Skin of body (tissue), 2 donors: Measurements from ENCODE around the gene ZNF786. TPM values are rescaled to one million over a fixed set of nuclear protein-coding genes. Genes with fewer than 3 reads are reported as not detected.
"Not testable (repeated sequence)": the region's sequence is repeated elsewhere in the genome, so short reads cannot be mapped to it uniquely, and the experiment has no call there.

Experiments used
- DNase-seq: peaks from one replicate; lab custom pipeline; 2025; lab: John Stamatoyannopoulos, UW
- total RNA-seq: library from RNA; depleted of rRNA; stranded (reverse); fragments of >200 nt; gene quantifications from one replicate; pipeline ENCODE4 v1.2.3, GENCODE V29; 2014

ZNF786 gene
- total RNA-seq, 1 donor from 2014 or later: 6.6 TPM

DNA sequence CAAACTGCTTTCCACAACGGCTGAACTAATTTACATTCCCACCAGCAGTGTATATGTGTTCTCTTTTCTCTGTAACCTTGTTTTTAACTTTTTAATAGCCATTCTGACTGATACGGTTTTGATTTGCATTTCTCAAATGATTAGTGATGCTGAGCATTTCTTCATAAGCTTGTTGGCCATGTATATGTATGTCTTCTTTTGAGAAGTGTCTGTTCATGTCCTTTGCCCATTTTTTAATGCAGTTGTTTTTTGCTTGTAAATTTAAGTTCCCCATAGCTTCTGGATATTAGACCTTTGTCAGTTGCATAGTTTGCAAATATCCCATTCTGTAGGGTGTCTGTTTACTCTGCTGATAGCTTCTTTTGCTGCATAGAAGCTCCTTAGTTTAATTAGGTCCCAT lies 6.1 kb downstream of the ZNF786 start:
- no peak for DNase-seq

DNA sequence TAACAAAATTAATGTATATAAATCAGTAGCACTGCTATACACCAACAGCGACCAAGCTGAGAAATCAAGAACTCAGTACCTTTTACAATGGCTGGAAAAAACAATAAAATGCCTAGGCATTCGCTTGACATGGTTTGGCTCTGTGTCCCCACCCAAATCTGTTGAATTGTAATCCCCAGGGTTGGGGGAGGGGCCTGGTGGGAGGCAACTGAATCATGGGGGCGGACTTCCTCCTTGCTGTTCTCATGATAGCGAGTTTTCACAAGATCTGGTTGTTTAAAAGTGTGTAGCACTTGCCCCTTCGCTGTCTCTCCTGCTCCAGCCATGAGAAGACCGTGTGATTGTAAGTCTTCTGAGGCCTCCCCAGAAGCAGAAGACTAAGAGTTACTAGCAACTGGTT lies 8.6 kb downstream of the ZNF786 start:
- no peak for DNase-seq

DNA sequence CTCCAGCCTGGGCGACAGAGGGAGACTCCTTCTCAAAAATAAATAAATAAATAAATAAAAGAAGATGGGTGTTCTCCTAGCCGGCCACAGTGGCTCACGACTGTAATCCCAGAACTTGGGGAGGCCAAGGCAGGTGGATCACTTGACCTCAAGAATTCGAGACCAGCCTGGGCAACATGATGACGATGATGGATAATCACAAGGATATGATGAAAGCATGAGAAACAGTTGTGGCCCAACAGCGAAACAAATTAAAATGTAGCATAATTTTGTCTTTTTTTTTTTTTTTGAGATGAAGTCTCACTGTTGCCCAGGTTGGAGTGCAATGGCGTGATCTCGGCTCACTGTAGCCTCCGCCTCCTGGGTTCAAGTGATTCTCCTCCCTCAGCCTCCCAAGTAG lies 12.9 kb downstream of the ZNF786 start:
- no peak for DNase-seq

DNA sequence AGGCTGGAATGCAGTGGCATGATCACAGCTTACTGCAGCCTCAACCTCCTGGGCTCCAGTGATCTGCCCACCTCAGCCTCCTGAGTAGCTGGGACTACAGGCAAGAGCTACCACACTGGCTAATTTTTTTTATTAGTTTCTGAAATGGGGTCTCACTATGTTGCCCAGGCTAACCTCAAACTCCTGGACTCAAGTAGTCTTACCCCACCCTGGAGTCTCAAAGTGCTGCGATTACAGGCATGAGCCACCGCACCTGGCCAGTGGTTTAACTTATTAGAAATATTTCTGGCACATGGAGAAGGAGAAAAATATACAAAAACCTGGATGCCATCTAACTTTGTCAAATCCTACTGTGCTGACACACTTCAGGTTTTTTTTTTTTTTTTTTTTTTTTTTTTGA lies 15.2 kb downstream of the ZNF786 start:
- DNase-seq: no peak

DNA sequence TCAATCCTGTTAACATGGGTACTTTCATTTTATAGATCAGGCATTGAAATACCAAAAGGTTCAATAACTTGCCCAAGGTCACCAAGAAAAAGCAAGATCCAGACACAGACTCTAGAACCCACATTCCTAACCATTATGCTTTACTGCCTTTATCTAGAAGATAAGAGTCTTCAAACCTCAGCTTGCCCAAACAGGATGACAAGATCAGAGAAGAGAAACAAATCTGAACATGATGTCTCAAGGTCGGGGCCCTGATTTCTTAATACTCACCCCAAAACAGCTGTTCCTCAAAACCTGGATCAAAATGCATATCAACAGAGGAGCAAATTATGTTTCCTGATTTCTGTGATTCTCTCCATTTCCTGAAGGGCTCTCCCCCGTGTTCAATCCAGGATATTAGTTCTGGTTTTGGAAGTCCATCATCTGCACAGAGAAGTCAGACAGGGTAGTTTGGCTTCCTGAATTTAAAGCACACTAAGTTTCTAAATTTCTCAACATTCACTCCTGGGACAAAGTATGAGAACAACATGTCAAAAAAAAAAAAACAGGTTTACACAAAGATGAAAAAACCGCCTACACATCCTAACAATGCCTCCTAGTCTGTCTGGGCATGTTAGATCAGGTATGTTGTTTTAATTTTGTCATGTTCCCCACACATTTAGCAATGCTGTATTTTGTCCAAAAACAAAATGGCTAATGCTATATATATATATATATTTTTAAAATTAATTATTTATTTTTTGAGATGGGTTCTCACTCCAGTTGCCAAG lies 16.2 kb downstream of the ZNF786 start:
- no peak for DNase-seq

DNA sequence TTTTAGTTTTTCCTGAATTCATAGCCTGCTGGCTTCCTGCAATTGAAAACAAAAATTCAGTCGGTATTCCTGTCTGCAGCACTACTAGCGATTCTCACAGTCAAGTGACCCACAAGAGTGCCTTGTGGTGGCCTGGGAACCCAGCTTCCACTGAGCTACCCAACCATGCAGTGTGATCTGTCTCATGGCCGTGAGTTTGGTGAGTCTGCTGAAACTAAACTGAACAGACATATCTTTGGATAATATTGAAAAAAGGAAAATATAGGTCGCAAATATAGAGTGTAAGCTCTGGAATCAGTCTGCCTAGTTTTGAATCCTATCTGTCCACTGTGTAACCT lies 18.1 kb downstream of the ZNF786 start:
- DNase-seq: no peak

DNA sequence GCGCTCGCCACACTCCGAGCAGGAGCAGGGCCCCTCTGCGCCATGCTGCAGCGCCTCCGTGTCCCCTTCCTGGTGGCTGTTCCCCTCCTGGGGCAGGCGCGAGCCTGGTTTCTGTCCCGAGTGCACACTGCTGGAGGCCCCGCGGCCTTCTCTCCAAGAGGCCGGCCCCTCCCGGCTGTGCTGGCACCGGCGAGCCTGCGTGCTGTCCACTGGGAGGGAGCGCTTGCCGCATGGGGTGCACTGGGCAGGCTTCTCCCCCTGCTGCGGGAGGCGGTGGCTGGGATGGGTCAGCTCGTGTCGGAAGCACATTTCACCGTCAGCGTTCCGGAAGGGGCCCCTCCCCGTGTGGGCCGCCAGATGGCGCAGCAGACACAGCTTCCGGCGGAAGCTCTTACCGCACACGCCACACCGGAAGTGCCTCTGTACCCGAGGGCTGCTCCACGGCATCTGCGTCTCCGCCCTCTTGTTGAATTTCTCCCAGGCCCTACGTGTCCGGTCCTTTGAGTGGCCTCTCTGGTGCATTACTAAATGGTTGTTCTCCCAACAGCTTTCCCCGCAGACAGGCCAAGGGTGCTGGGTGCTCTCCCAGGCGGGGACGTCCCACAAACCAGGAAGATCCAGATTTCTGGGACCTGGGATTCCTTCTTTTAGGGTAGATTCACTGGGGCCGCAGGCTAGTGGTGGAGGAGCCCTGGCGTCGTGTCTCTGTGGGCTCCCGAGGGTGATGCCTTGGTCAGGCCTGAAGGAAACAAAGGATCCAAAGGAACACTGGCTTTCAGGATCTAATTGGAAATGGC lies 18.7 kb downstream of the ZNF786 start:
- DNase-seq: no peak

DNA sequence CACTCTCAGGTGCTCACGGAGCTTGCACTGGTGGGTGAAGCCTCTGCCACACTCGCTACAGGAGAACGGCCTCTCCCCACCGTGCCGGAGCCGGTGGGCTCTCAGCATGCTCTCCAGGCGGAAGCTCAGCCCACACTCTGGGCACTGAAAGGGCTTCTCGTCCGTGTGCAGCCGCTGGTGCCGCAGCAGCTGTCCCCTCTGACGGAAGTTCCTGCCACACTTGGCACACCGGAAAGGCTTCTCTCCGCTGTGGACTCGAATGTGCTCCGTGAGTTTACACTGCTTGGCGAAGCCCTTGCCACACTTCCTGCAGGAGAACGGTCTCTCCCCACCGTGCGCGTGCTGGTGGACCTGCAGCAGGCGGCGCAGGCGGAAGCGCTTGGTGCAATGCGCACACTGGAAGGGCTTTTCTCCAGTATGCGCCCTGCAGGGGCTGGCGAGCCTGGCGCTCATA lies 19.3 kb downstream of the ZNF786 start:
- DNase-seq: no peak

DNA sequence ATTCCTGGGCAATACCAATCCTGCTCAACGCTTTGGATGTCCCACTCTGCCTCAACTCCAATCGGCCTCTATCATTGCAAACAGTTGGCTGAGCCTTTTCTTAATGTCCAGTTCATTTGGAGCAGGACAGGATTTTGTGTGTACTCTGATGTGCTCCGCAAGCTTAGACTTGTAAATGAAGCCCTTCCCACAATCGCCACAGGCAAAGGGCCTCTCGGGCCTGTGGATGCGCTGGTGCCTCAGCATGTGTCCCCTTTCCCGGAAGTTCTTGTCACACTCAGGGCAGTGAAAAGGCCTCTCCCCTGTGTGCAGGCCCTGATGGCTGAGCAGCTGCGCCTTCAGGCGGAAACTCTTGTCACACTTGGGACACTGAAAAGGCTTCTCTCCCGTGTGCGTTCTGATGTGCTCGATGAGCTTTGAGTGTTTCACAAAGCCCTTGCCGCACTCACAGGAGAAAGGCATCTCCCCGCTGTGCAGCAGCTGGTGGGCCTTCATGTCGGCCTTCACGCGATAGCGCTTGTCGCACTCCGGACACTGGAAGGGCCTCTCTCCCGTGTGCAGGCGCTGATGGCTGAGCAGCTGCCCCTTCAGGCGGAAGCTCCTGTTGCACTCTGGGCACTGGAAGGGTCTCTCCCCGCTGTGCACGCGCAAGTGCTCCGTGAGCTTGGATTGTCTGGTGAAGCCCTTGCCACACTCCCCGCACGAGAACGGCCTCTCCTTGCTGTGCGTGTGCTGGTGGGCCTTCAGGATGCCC lies 20.0 kb downstream of the ZNF786 start:
- DNase-seq: no peak

DNA sequence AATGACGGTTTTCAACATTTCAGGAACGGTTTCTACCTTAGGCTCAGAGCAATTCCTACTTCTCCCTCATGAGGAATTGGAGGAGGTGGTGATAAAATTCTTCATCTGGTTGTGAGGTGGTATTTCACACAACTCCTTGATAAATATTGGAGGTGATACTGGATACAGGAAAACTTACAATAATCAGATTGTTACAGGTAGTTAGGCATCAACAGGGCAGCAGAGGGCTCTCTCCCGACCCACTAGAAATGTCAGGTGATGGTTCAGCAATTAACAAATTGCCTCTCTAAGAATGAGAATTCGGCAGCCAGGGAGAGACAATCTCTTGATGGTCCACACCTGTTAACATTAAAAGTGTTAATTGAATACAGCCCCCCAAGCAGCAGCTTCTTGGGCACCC lies 22.6 kb downstream of the ZNF786 start:
- DNase-seq: no peak

DNA sequence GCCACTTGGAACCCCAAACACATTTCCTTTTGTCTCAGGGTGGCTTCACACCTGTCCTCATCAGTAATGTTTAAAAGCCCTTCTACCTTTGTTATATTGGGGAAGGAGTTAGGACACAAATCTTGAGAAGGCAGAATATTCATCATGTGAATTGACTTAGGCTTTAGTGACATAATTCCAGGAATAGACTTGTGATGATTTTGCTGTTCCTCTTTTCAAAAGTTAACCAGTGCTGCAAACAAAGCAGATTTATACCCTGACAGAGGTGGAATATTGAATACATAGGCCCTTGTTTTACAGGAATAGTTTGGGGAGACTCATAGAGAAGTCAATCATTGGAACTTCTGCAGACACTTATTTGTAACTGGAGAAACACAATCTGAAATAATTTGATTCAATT lies 27.0 kb downstream of the ZNF786 start:
- no peak for DNase-seq

DNA sequence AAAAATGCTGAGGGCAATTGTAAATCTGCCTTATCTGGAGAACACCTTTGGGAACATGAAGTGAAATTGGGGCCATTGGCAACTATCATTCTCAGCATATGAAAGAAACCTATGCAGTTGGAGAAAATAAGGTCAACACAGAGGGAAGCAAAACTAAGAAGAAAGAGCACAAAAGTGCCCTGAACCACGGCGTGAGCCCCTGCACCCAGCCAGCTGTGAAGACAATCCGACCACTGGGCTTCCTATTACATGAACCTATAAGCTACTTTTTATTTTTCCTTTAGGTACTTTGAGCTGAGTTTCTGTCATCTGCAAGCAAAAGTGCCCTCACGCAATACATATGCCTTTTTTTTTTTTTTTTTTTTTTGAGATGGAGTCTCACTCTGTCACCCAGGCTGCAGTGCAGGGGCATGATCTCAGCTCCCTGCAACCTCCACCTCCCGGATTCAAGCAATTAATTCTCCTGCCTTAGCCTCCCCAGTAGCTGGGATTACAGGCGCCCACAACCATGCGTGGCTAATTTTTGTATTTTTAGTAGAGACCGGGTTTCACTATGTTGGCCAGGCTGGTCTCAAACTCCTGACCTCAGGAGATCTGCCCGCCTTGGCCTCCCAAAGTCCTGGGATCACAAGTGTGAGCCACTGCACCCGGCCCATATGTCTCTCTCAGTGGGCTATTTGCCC lies 28.2 kb downstream of the ZNF786 start:
- not testable (repeated sequence) for DNase-seq

DNA sequence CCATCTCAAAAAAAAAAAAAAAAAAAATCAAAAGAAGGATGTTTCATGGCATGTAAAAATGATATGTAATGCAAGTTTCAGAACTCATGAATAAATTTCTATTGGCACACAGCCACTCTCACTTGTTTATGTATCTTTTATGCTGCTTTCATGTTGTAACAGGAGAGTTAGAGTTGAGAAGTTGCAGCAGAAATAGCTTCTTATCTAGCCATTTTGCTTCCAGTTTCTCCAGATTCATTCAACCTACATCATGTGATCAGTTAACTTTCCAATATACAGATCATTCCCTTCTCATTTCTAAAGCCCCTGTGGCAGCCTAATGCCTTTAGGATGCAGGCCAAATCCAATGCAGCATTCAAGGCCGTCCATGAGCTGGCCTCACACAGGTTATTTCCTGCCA lies 30.4 kb downstream of the ZNF786 start:
- DNase-seq: peak; percentile 52

DNA sequence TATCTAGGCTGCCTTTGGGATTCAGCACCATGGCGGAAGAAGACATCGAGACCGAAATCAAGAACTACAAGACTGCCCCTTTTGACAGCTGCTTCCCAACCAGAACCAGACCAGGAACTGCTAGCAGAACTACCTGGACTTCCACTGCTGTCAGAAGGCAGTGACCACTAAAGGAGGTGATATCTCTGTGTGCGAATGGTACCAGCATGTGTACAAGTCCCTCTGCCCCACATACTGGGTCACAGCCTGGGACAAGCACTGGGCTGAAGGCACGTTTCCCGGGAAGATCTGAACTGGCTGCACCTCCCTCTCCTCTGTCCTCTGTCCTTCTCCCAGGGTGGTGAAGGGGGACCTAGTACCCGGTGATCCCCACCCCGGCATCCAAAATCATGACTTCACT lies 36.6 kb downstream of the ZNF786 start:
- no peak for DNase-seq

DNA sequence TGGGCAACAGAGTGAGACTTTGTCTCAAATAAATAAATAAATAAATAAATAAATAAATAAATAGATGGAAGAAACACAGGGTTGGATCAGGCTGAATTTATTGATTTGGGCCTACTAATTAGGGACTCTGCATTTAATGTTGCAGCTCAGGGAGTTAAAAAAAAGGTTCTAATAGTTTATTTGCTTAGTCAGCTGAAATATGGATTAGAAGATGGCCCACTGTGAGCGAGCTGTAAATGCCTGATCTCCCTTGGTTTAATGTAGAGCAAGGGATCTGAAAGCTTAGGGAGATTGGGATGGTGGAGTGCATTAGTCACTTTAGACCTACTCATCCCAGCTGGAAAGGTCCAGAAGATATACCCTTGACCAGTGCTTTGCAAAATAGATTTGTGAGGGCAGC lies 37.1 kb downstream of the ZNF786 start:
- no peak for DNase-seq

DNA sequence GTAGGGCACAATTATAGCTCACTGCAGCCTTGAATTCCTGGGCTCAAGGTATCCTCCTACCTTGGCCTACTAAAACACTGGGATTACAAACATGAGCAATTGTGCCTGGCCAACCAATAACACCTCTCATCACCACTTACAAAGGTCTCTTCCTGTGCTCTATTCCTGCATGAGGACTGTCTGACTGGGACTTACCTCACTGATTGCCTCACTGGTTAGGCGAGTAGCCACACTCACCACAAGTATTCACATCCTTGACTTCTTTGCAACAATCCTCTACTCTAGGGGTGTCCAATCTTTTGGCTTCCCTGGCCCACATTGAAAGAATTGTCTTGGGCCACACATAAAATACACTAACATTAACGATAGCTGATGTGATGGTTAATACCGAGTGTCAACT lies 39.6 kb downstream of the ZNF786 start:
- no peak for DNase-seq

DNA sequence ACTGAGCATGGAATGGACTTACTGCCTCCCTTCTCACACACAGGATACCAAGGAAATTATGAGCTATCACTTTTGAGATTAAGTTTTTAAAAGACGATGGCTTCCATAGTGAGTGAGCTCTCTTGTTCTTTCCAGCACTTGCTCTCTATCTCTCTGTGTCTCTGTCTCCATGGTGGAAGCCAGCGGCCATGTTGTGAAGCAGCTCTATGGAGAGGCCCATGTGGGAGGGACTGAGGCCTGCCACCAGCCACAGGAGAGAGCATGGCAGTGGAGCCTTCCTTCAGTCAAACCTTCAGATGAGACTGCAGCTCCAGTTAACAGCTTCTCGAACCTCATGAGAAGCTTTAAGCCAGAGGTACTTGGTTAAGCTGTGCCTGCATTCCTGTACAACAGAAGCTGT lies 41.7 kb downstream of the ZNF786 start:
- DNase-seq: no peak

DNA sequence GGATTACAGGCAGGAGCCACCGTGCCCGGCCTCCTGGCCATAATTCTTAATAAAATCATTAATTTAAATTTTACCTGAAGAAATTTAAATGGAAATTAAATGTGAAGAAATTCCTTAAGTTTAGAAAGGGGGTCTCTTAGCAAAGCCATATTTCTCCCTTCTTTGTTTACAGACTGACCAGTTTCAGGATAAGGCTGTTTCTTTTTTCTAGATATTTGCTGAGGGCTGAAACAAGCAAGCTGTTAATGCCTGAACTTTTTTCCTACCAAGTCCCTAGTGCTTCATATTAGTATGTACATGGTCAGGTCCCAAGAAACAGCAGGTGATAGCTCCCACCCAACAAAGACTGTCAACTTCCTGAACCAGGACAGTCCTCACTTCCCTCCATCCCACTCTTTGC lies 44.1 kb downstream of the ZNF786 start:
- DNase-seq: no peak

DNA sequence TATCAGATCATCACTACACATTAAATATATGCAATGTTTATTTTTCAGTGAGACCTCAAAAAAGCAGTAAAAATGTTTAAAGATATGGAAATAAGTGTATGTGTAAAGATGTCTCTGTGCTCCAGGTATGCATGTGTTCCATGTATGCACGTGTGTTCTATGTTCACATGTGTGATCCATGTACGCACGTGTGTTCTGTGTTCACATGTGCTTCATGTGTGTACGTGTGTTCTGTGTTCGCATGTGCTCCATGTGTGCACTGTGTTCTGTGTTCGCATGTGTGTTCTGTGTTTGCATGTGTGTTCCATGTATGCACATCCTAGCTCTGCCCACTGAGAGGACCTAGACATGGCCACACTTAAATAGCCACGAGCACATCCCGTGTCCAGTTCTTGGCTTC lies 46.6 kb downstream of the ZNF786 start:
- no peak for DNase-seq

DNA sequence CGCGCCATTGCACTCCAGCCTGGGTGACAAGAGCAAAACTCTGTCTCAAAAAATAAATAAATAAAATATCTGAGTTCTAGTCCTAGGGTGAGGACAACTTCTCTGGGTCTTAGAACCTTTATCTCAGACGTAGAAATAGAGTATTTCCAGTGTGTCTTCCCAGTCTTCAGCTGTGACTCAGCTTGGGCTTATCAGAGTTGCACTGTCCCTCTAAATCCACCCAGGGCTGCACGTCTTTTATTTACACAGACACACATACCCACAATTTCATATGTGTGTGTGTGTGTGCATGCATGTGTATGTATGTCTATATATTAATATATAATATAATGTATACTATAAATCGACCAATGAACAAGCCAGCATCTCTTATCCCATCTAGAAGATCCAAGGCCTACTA lies 49.2 kb downstream of the ZNF786 start:
- DNase-seq: no peak

DNA sequence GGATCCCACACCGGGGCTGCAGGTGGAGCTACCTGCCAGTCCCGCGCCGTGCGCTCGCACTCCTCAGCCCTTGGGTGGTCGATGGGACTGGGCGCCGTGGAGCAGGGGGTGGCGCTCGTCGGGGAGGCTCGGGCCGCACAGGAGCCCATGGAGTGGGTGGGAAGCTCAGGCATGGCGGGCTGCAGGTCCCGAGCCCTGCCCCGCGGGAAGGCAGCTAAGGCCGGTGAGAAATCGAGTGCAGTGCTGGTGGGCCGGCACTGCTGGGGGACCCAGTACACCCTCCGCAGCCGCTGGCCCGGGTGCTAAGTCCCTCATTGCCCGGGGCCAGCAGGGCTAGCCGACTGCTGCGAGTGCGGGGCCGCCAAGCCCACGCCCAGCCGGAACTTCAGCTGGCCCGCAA lies 51.9 kb downstream of the ZNF786 start:
- DNase-seq: not testable (repeated sequence)

DNA sequence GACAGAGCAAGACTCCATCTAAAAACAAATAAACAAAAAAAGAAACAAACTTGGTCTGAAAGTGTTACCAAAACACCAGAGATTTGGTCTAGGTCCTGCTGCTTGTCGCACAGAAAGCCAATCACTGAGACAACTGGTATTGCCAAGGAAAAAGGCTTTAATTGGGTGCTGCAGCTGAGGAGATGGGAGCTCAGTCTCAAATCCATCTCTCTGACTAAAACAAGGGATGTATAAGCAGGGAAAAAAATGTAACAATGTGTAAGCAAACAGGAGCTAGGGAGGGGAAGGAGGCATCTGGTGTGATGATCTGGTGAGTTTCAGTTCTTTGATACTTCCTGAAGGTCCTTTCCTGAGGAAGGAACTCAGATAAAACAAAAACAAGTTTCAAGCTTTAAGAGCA lies 53.8 kb downstream of the ZNF786 start:
- DNase-seq: no peak
